GM12878 (cell line): Measurements from ENCODE around the gene C9orf40. TPM values are rescaled to one million over a fixed set of nuclear protein-coding genes. Genes with fewer than 3 reads are reported as not detected.

Source experiments
- ATAC-seq: fragments of 200-7000 bp; cut with Tn5 transposase; 3 replicates; pipeline ENCODE4 v1.9.1; 2020; ENCODE audit warnings: mild to moderate bottlenecking, moderate library complexity
- BruUV-seq: library from RNA; stranded (reverse); fragments of 400-500 nt; replicated peaks from 2 replicates; lab custom pipeline; 2021; lab: Mats Ljungman, UMichigan
- CTCF ChIA-PET: fragments of 300-600 bp; sonication (Branson Sonifier 250); formaldehyde crosslinking; extraction: SDS; loops from one replicate; lab custom pipeline; 2021; ENCODE audit warnings: inconsistent platforms; lab: Yijun Ruan, JAX
- POLR2A ChIA-PET: fragments of 350-600 bp; formaldehyde crosslinking; extraction: SDS; loops from one replicate; lab custom pipeline; 2021; ENCODE audit warnings: inconsistent platforms; lab: Charles Lee
- RAD21 ChIA-PET: fragments of 300-600 bp; sonication (Branson Sonifier 250); formaldehyde crosslinking; loops from one replicate; lab custom pipeline; 2023; ENCODE audit warnings: antibody characterized with exemption; ENCODE audit not compliant: unreplicated experiment; lab: Charles Lee
- SMC1A ChIA-PET: fragments of 300-600 bp; sonication (Branson Sonifier 250); formaldehyde crosslinking; loops from one replicate; lab custom pipeline; 2023; ENCODE audit not compliant: unreplicated experiment, uncharacterized antibody; lab: Charles Lee
- DNase-seq: peaks from one replicate; pipeline ENCODE4 v3.0.0-alpha.2; 2011; ENCODE audit warnings: low read depth, low spot score
- FAIRE-seq: peaks from 3 replicates; lab custom pipeline; 2011; peaks lifted over from hg19 to GRCh38; lab: Jason Lieb, UNC
- H2AFZ ChIP-seq: 2 replicates; pipeline ENCODE4 v1.6.0; 2011; ENCODE audit warnings: low read depth, low read length, control low read depth; ENCODE audit not compliant: control insufficient read depth
- H3K27ac ChIP-seq: 2 replicates; pipeline ENCODE4 v1.5.1; 2011; ENCODE audit warnings: control low read depth; ENCODE audit not compliant: control insufficient read depth, insufficient read depth
- H3K27me3 ChIP-seq, 2 experiments: replicated peaks in 1 of 2; 2 replicates each; pipeline versions ENCODE4 v1.6.0 to v1.6.1; 2011; ENCODE audit warnings: low read length in 1 of 2; ENCODE audit not compliant: control insufficient read depth in 2 of 2, insufficient read depth in 2 of 2
- H3K36me3 ChIP-seq, 2 experiments: 2 replicates each; pipeline ENCODE4 v1.5.1; 2011; ENCODE audit warnings: low read length in 1 of 2; ENCODE audit not compliant: control insufficient read depth in 2 of 2, insufficient read depth in 2 of 2
- H3K4me1 ChIP-seq: 2 replicates; pipeline ENCODE4 v1.6.1; 2011; ENCODE audit warnings: mild to moderate bottlenecking, low read length, moderate library complexity, mixed read lengths; ENCODE audit not compliant: control insufficient read depth, insufficient read depth
- H3K4me2 ChIP-seq: 2 replicates; pipeline ENCODE4 v1.6.0; 2011; ENCODE audit warnings: control low read depth; ENCODE audit not compliant: control insufficient read depth, insufficient read depth
- H3K4me3 ChIP-seq: fragments of 200-600 bp; sonication (generic); 2 replicates; pipeline ENCODE4 v1.5.1; 2016
- H3K79me2 ChIP-seq: 2 replicates; pipeline ENCODE4 v1.6.0; 2011; ENCODE audit warnings: low read length; ENCODE audit not compliant: control insufficient read depth, insufficient read depth
- H3K9ac ChIP-seq: 2 replicates; pipeline ENCODE4 v1.8.0; 2011; ENCODE audit warnings: low read length, control low read depth, mixed read lengths; ENCODE audit not compliant: control insufficient read depth, insufficient read depth
- H3K9me3 ChIP-seq: replicated peaks from 3 replicates; pipeline ENCODE4 v1.5.1; 2011; ENCODE audit warnings: mild to moderate bottlenecking, low read length; ENCODE audit not compliant: control insufficient read depth, insufficient read depth
- H4K20me1 ChIP-seq: 2 replicates; pipeline ENCODE4 v1.6.0; 2011; ENCODE audit not compliant: control insufficient read depth, insufficient read depth
- IRF5 ChIP-seq: fragments of 450-650 bp; IDR thresholded peaks from 2 replicates; pipeline ENCODE4 v1.6.1; 2017; ENCODE audit warnings: borderline replicate concordance
- MTA2 ChIP-seq: fragments of 450-650 bp; IDR thresholded peaks from 2 replicates; pipeline ENCODE4 v1.6.1; 2016; ENCODE audit warnings: low read depth, mild to moderate bottlenecking, moderate library complexity
- NR2C1 ChIP-seq: fragments of 450-650 bp; IDR thresholded peaks from 2 replicates; pipeline ENCODE4 v1.6.1; 2017; ENCODE audit warnings: antibody characterized with exemption, mild to moderate bottlenecking, moderate library complexity
- NRF1 ChIP-seq: conservative IDR thresholded peaks from 2 replicates; pipeline ENCODE4 v1.6.1; 2011; ENCODE audit warnings: mild to moderate bottlenecking, low read depth, low read length, improper control_type of control experiment
- POLR2A ChIP-seq: IDR thresholded peaks from 2 replicates; pipeline ENCODE4 v1.6.1; 2011; ENCODE audit warnings: low read depth, mild to moderate bottlenecking, low read length
- RB1 ChIP-seq: fragments of 450-650 bp; formaldehyde crosslinking; IDR thresholded peaks from 2 replicates; pipeline ENCODE4 v1.6.1; 2017; ENCODE audit warnings: mild to moderate bottlenecking, borderline replicate concordance
- USF2 ChIP-seq: IDR thresholded peaks from 2 replicates; pipeline ENCODE4 v1.6.1; 2011; ENCODE audit warnings: low read depth, low read length, improper control_type of control experiment, borderline replicate concordance
- YY1 ChIP-seq: IDR thresholded peaks from 2 replicates; pipeline ENCODE4 v1.6.1; 2011; ENCODE audit warnings: low read depth, mild to moderate bottlenecking, low read length
- ZBTB33 ChIP-seq: fragments of 450-650 bp; IDR thresholded peaks from 2 replicates; pipeline ENCODE4 v1.6.1; 2017; ENCODE audit warnings: mild to moderate bottlenecking
- ZNF274 ChIP-seq: IDR thresholded peaks from one replicate; pipeline ENCODE4 v1.8.0; 2011; ENCODE audit not compliant: insufficient read length, insufficient read depth
- ZNF622 ChIP-seq: fragments of 450-650 bp; IDR thresholded peaks from 2 replicates; pipeline ENCODE4 v1.6.1; 2017; ENCODE audit warnings: mild to moderate bottlenecking, inconsistent platforms
- WGBS: methylation state at CpG from one replicate; pipeline ENCODE4 v1.1.6; 2016; ENCODE audit warnings: low lambda C conversion rate; ENCODE audit not compliant: insufficient replicate concordance, insufficient coverage; ENCODE audit errors: missing lambda C conversion rate; 5-methylcytosine and 5-hydroxymethylcytosine counted together
- in situ Hi-C: fragments of 300-500 bp; cut with MboI; formaldehyde crosslinking; loops from 9 replicates; pipeline ENCODE4 v1.14.3; 2018; ENCODE audit warnings: mixed read lengths
- intact Hi-C: fragments of 100-400 bp; cut with micrococcal nuclease; formaldehyde crosslinking; loops from one replicate; pipeline ENCODE4 v1.14.2; 2022; ENCODE audit not compliant: unreplicated experiment
- polyA plus RNA-seq, 11 experiments: library from polyadenylated mRNA; depleted of rRNA in 4 of 11; unstranded in 6 of 11; stranded (reverse) in 5 of 11; fragments of >200 nt; fragmentation: Nextera tagmentation in 4 of 11; fragmentation: Illumina TruSeq in 1 of 11; extraction: Ambion mirVana in 4 of 11; extraction: Trizol in 1 of 11; gene quantifications; 1 replicate in 1 of 11; 2 replicates in 10 of 11; pipeline versions ENCODE4 v1.2.1 to v1.2.3, GENCODE V29; 2011 to 2016; ENCODE audit warnings: inconsistent platforms in 2 of 11, missing spikeins in 2 of 11, low read depth in 1 of 11
- total RNA-seq, 4 experiments: library from RNA; depleted of rRNA in 3 of 4; stranded (reverse); fragments of >200 nt in 3 of 4; fragmentation: Illumina TruSeq in 1 of 4; extraction: Trizol in 1 of 4; gene quantifications; 2 replicates each; pipeline versions ENCODE4 v1.2.1 to v1.2.3, GENCODE V29; 2013 to 2021

The C9orf40 gene
- total and polyA plus RNA-seq, 10 of the 15 experiments (the other 5 are each of a cell fraction or from before 2014, with no cell fraction given): 6.8 to 30.9 (median 11.5) TPM

- TF ChIP-seq USF2 (no peak), NRF1 (no peak)
These were observed 31.0 kb downstream of the C9orf40 start (continued) for GRCh38 chr9:74921737-74922136.

GRCh38 chr9:74920944-74921626 is 31.6 kb downstream of the C9orf40 start:
- RAD21 ChIA-PET: no interaction called here
- Histone ChIP-seq H2AFZ (no peak overlapping the region), H3K4me2 (no peak overlapping the region), H3K4me1 (no peaks in the 10 kb centered on the region), H3K9me3 (no peaks in the 10 kb centered on the region), H3K9ac (no peak overlapping the region), H3K27ac (no peak overlapping the region), H3K27me3 (no peaks in the 10 kb centered on the region; a peak in 1 of 4 replicates), H4K20me1 (no peaks in the 10 kb centered on the region), H3K36me3 (no peaks in the 10 kb centered on the region), H3K79me2 (no peaks in the 10 kb centered on the region), H3K4me3 (no peak overlapping the region)
- BruUV-seq: no TSS peak
- WGBS: 27% methylated on average over 3 of the region's 3 CpGs
- intact Hi-C loops (no loop called here), in situ Hi-C loops (no loop called here)
- TF ChIP-seq POLR2A: no peak
- TF ChIP-seq RB1: no peak
- no peak for TF ChIP-seq IRF5
- no peak for TF ChIP-seq YY1
- TF ChIP-seq ZBTB33: no peak
- TF ChIP-seq MTA2: no peak
- no peak for TF ChIP-seq NR2C1
- TF ChIP-seq ZNF622: no peak
- TF ChIP-seq ZNF274: no peak
- ATAC-seq: no peak
- SMC1A ChIA-PET: no interaction called here
- no peak for DNase-seq
- no peak for FAIRE-seq
- CTCF ChIA-PET: interaction anchor here (0.9 to 1.1 kb wide), 3 partner anchors 79 to 157 kb away, joined by 3 to 4 read pairs (median 3); no protein-coding TSS in a partner anchor
- POLR2A ChIA-PET: interaction anchor here (0.6 kb wide), 1 partner anchor 27 kb away, joined by 3 read pairs; no protein-coding TSS in a partner anchor
